ENCODE results near the gene MYOM3.

Gene MYOM3

DNA sequence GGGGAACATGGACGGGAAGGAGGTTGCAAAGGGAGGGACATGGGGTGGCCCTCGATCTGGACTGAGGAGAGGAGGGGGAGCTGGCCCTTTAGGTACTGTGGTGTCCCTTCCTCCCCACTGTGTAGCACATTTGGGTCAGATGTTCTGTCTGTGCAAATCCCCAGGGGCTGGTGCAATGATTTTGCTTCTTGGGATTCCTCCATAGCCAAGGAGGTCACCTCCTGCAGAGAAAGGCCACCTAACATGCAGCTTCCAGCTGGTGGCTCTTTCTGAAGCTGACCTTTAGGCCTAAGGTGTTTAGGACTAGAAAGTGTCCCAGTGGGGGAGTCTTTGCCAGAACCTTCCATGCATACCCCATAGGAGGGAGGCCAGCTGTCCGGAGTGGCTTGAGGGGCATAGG is 9.0 kb upstream of the MYOM3 start:
- no peak overlapping the region for H3K14ac ChIP-seq (ENCODE audit: low read length)
- peak overlapping the region; percentile 3 for H2BK120ac ChIP-seq (ENCODE audit: insufficient read depth, low read length, poor library complexity)
- H4K8ac ChIP-seq (ENCODE audit: low read depth, low read length) = no peak overlapping the region
- peak overlapping the region; percentile 2 for H2BK12ac ChIP-seq (ENCODE audit: low read length)
- H4K12ac ChIP-seq (ENCODE audit: low read depth, low read length) = no peak overlapping the region
- peaks cover 2% of the 10 kb centered on the region for H3K79me2 ChIP-seq (ENCODE audit: control insufficient read depth, insufficient read depth, low read length, poor library complexity)
- H3K27ac ChIP-seq (ENCODE audit: low read depth, low read length) = no peak overlapping the region
- no peaks in the 10 kb centered on the region for H3K36me3 ChIP-seq (ENCODE audit: control insufficient read depth in 1 of 2, insufficient read depth in 2 of 2, low read length in 2 of 2)
- H3K23ac ChIP-seq (ENCODE audit: low read length) = no peak overlapping the region
- H3K4ac ChIP-seq (ENCODE audit: low read depth, low read length) = no peak overlapping the region
- H3K9ac ChIP-seq (ENCODE audit: low read length) = no peak overlapping the region
- no peak overlapping the region for H3K18ac ChIP-seq (ENCODE audit: low read length)
- H3K79me1 ChIP-seq (ENCODE audit: low read length) = peaks cover 10% of the 10 kb centered on the region
- DNase-seq = no peak
- H3K27me3 ChIP-seq (ENCODE audit: insufficient read depth, low read length) = no peaks in the 10 kb centered on the region
- peaks cover 28 to 40% of the 10 kb centered on the region in 2 experiments for H3K4me1 ChIP-seq (ENCODE audit: control insufficient read depth in 1 of 2, insufficient read depth in 2 of 2, low read length in 2 of 2)
- no peak overlapping the region for H2BK5ac ChIP-seq (ENCODE audit: low read depth, low read length, poor library complexity)
- H3K9me3 ChIP-seq (ENCODE audit: insufficient read depth, low read depth, low read length) = no peaks in the 10 kb centered on the region
- no peak overlapping the region for H3K4me2 ChIP-seq (ENCODE audit: low read length)
- H3K4me3 ChIP-seq (ENCODE audit: low read depth, low read length) = no peak overlapping the region
- WGBS (ENCODE audit: extremely low coverage, insufficient coverage, insufficient read length) = no CpG with 5 or more reads among the region's 3 CpGs
- peak overlapping the region; percentile 33 for H4K91ac ChIP-seq (ENCODE audit: low read depth, low read length)
- no peak overlapping the region for H2AFZ ChIP-seq (ENCODE audit: insufficient read depth, low read length, poor library complexity)
- H2AK5ac ChIP-seq (ENCODE audit: low read length) = peak overlapping the region; percentile 34

DNA sequence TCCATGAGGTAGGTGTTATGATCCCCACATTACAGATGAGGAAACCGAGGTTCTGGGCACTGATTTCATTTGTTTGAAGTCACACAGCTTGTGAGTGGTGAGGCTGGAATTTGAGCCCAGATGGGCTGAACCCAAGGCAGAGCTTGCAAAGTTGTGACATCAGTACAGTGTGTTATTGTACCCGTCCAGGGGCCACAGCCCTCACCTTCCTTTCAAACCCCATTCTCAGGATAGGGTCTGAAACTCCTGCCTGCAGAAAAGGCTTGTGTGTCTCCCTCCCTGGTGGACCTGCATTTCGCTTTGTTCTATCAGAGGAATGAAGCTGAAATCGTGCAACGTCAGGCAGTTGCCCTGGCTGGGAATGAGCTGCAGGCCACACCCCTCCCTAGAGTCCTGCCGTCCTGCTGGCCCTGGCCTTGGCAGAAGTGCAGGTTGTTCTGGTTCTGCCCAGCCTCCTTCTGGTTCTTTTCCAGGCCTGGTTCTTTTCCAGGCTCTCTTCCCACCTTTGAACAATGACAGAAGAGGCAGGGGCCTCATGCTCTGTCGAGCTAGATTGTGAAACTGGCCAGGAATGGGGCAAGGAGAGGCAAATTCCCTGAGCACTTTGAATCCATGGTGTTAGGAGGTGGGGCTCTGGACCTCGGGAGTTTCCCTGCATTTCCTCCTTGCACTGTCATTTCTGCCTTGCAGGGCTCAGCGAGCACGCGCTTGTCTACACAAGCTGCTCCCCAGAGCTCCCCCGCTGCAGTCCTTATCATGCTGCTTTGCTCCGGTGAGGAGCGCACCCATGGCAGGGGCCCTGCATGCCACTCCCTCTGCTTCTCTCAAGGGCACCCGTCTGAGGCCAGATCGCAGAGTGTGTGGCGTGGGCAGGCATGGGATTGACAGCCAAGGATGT is 8.2 kb upstream of the MYOM3 start:
- Histone ChIP-seq H2BK5ac (ENCODE audit: low read depth, low read length, poor library complexity) (peak overlapping the region; percentile 43), H3K18ac (ENCODE audit: low read length) (no peak overlapping the region), H2AFZ (ENCODE audit: insufficient read depth, low read length, poor library complexity) (peak overlapping the region; percentile 21), H3K9ac (ENCODE audit: low read length) (no peak overlapping the region), H2BK120ac (ENCODE audit: insufficient read depth, low read length, poor library complexity) (peak overlapping the region; percentile 3), H3K4ac (ENCODE audit: low read depth, low read length) (no peak overlapping the region), H4K12ac (ENCODE audit: low read depth, low read length) (no peak overlapping the region), H3K4me1 (ENCODE audit: control insufficient read depth in 1 of 2, insufficient read depth in 2 of 2, low read length in 2 of 2) (peaks cover 28 to 40% of the 10 kb centered on the region in 2 experiments), H3K23ac (ENCODE audit: low read length) (no peak overlapping the region), H2BK12ac (ENCODE audit: low read length) (no peak overlapping the region), H3K27me3 (ENCODE audit: insufficient read depth, low read length) (no peaks in the 10 kb centered on the region), H3K4me2 (ENCODE audit: low read length) (peak overlapping the region; percentile 5), H3K79me1 (ENCODE audit: low read length) (peaks cover 10% of the 10 kb centered on the region), H3K36me3 (ENCODE audit: control insufficient read depth in 1 of 2, insufficient read depth in 2 of 2, low read length in 2 of 2) (no peaks in the 10 kb centered on the region), H3K27ac (ENCODE audit: low read depth, low read length) (peak overlapping the region; percentile 46), H3K79me2 (ENCODE audit: control insufficient read depth, insufficient read depth, low read length, poor library complexity) (peaks cover 2% of the 10 kb centered on the region), H4K8ac (ENCODE audit: low read depth, low read length) (peak overlapping the region; percentile 13), H3K9me3 (ENCODE audit: insufficient read depth, low read depth, low read length) (no peaks in the 10 kb centered on the region), H2AK5ac (ENCODE audit: low read length) (no peak overlapping the region), H4K91ac (ENCODE audit: low read depth, low read length) (peak overlapping the region; percentile 75), H3K4me3 (ENCODE audit: low read depth, low read length) (no peak overlapping the region), H3K14ac (ENCODE audit: low read length) (peak overlapping the region; percentile 49)
- WGBS (ENCODE audit: extremely low coverage, insufficient coverage, insufficient read length) = no CpG with 5 or more reads among the region's 17 CpGs
- DNase-seq = peak; percentile 10 to 37

- H2BK12ac ChIP-seq (ENCODE audit: low read length) = peak overlapping the region; percentile 55
- peaks cover 2% of the 10 kb centered on the region for H3K79me2 ChIP-seq (ENCODE audit: control insufficient read depth, insufficient read depth, low read length, poor library complexity)
- peaks cover 28 to 40% of the 10 kb centered on the region in 2 experiments for H3K4me1 ChIP-seq (ENCODE audit: control insufficient read depth in 1 of 2, insufficient read depth in 2 of 2, low read length in 2 of 2)
- peak overlapping the region; percentile 33 for H2AK5ac ChIP-seq (ENCODE audit: low read length)
- no peak overlapping the region for H4K12ac ChIP-seq (ENCODE audit: low read depth, low read length)
- WGBS (ENCODE audit: extremely low coverage, insufficient coverage, insufficient read length) = no CpG with 5 or more reads among the region's 5 CpGs
- no peaks in the 10 kb centered on the region for H3K36me3 ChIP-seq (ENCODE audit: control insufficient read depth in 1 of 2, insufficient read depth in 2 of 2, low read length in 2 of 2)
- no peaks in the 10 kb centered on the region for H3K9me3 ChIP-seq (ENCODE audit: insufficient read depth, low read depth, low read length)
- peak overlapping the region; percentile 75 for H4K91ac ChIP-seq (ENCODE audit: low read depth, low read length)
- H3K79me1 ChIP-seq (ENCODE audit: low read length) = peaks cover 10% of the 10 kb centered on the region
- no peak overlapping the region for H3K4me3 ChIP-seq (ENCODE audit: low read depth, low read length)
- no peaks in the 10 kb centered on the region for H3K27me3 ChIP-seq (ENCODE audit: insufficient read depth, low read length)
- no peak for DNase-seq
- no peak overlapping the region for H2AFZ ChIP-seq (ENCODE audit: insufficient read depth, low read length, poor library complexity)
- no peak overlapping the region for H3K23ac ChIP-seq (ENCODE audit: low read length)
- H4K8ac ChIP-seq (ENCODE audit: low read depth, low read length) = no peak overlapping the region
- H3K4me2 ChIP-seq (ENCODE audit: low read length) = no peak overlapping the region
- peak overlapping the region; percentile 12 for H3K18ac ChIP-seq (ENCODE audit: low read length)
- H3K4ac ChIP-seq (ENCODE audit: low read depth, low read length) = no peak overlapping the region
- H3K27ac ChIP-seq (ENCODE audit: low read depth, low read length) = peak overlapping the region; percentile 46
- H2BK120ac ChIP-seq (ENCODE audit: insufficient read depth, low read length, poor library complexity) = no peak overlapping the region
- H3K9ac ChIP-seq (ENCODE audit: low read length) = no peak overlapping the region
- peak overlapping the region; percentile 12 for H3K14ac ChIP-seq (ENCODE audit: low read length)
- no peak overlapping the region for H2BK5ac ChIP-seq (ENCODE audit: low read depth, low read length, poor library complexity)
These were observed 7.5 kb upstream of the MYOM3 start for GRCh38 chr1:24119489-24119858.

DNA sequence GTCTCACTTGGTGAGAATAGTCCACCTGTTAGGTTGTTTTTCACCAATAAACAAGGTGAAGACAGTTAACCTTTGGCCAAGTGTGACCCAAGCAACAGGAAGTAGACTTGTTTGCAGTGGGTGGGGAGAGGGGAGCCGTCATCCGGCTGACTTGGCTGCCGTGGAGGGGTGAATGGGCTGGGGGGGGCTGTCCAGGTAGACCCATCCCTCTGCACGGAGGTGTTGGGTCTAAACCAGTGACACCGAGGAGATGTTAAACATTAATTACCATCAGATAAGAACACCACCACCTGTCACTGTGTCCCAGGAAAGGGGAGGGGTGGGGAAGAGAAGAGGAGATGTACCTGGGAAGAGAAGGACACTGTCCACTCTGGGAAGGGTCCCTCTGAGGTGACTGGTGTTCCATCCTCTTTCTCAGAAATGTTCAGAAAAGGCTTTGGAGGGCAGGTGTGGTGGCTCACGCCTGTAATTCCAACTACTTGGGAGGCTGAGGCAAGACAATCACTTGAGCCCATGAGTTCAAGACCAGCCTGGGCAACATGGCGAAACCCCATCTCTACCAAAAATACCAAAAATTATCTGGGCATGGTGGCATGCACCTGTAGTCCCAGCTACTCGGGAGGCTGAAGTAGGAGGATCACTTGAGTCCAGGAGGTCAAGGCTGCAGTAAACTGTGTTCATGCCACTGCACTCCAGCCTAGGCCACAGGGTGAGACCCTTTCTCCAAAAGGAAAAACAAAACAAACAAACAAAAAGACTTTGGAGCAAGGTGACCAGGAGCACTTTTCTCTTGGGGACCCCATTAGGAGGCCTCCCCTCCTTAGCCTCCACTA is 6.7 kb upstream of the MYOM3 start:
- H3K36me3 ChIP-seq (ENCODE audit: control insufficient read depth in 1 of 2, insufficient read depth in 2 of 2, low read length in 2 of 2) = no peaks in the 10 kb centered on the region

More for the DNA sequence above, 6.7 kb upstream of the MYOM3 start:
- peaks cover 10% of the 10 kb centered on the region for H3K79me1 ChIP-seq (ENCODE audit: low read length)
- H3K27me3 ChIP-seq (ENCODE audit: insufficient read depth, low read length) = no peaks in the 10 kb centered on the region
- H3K18ac ChIP-seq (ENCODE audit: low read length) = no peak overlapping the region
- H3K9ac ChIP-seq (ENCODE audit: low read length) = no peak overlapping the region
- H3K23ac ChIP-seq (ENCODE audit: low read length) = no peak overlapping the region
- H3K79me2 ChIP-seq (ENCODE audit: control insufficient read depth, insufficient read depth, low read length, poor library complexity) = peaks cover 2% of the 10 kb centered on the region
- peak overlapping the region; percentile 75 for H4K91ac ChIP-seq (ENCODE audit: low read depth, low read length)
- H3K4me3 ChIP-seq (ENCODE audit: low read depth, low read length) = no peak overlapping the region
- no peak overlapping the region for H2BK5ac ChIP-seq (ENCODE audit: low read depth, low read length, poor library complexity)
- H3K14ac ChIP-seq (ENCODE audit: low read length) = no peak overlapping the region
- no peaks in the 10 kb centered on the region for H3K9me3 ChIP-seq (ENCODE audit: insufficient read depth, low read depth, low read length)
- no peak overlapping the region for H4K12ac ChIP-seq (ENCODE audit: low read depth, low read length)
- peak overlapping the region; percentile 8 for H2BK120ac ChIP-seq (ENCODE audit: insufficient read depth, low read length, poor library complexity)
- no peak for DNase-seq
- no peak overlapping the region for H3K27ac ChIP-seq (ENCODE audit: low read depth, low read length)
- H2AK5ac ChIP-seq (ENCODE audit: low read length) = no peak overlapping the region
- no peak overlapping the region for H3K4ac ChIP-seq (ENCODE audit: low read depth, low read length)
- H3K4me2 ChIP-seq (ENCODE audit: low read length) = no peak overlapping the region
- H2BK12ac ChIP-seq (ENCODE audit: low read length) = peak overlapping the region; percentile 42
- no CpG with 5 or more reads among the region's 8 CpGs for WGBS (ENCODE audit: extremely low coverage, insufficient coverage, insufficient read length)
- peaks cover 28 to 40% of the 10 kb centered on the region in 2 experiments for H3K4me1 ChIP-seq (ENCODE audit: control insufficient read depth in 1 of 2, insufficient read depth in 2 of 2, low read length in 2 of 2)
- H4K8ac ChIP-seq (ENCODE audit: low read depth, low read length) = no peak overlapping the region
- H2AFZ ChIP-seq (ENCODE audit: insufficient read depth, low read length, poor library complexity) = no peak overlapping the region
